ENCODE results near the gene FSHR. TPM values are rescaled to one million over a fixed set of nuclear protein-coding genes. Genes with fewer than 3 reads are reported as not detected.

The FSHR gene
- polyA plus RNA-seq, 1 donor (not counting 4 experiments of a cell fraction or from before 2014, with no cell fraction given), result not detected

GRCh38 chr2:49026706-49027105 lies 127.6 kb downstream of the FSHR start:
- DNase-seq (ENCODE audit: low read depth, low spot score), result no peak
- H3K27me3 ChIP-seq (ENCODE audit: control insufficient read depth, extremely low read depth, insufficient read depth, low read length), result no peaks in the 10 kb centered on the region
- no peak for TF ChIP-seq EZH2 (IDR thresholded peaks at IDR 0.05; ENCODE audit: low read length)
- no peak for TF ChIP-seq CTCF (optimal IDR thresholded peaks at IDR 0.05 in 1 of 3, IDR thresholded peaks at IDR 0.05 in 1 of 3, conservative IDR thresholded peaks at IDR 0.05 in 1 of 3; ENCODE audit: extremely low read depth in 1 of 3, insufficient read depth in 2 of 3, low read length in 3 of 3)
- H3K4me1 ChIP-seq (ENCODE audit: control insufficient read depth, extremely low read depth, insufficient read depth, low read length), result no peaks in the 10 kb centered on the region
- H3K4me3 ChIP-seq (ENCODE audit: control insufficient read depth in 2 of 3, extremely low read depth in 1 of 3, insufficient read depth in 2 of 3, low read depth in 1 of 3, low read length in 3 of 3), result no peak overlapping the region
- H3K9me1 ChIP-seq (ENCODE audit: control insufficient read depth, extremely low read depth, insufficient read depth, low read length), result no peaks in the 10 kb centered on the region
- no peak overlapping the region for H3K4me2 ChIP-seq (ENCODE audit: control insufficient read depth, extremely low read depth, insufficient read depth, low read depth, low read length)
- H3K79me2 ChIP-seq (ENCODE audit: control insufficient read depth, insufficient read depth, low read length), result no peaks in the 10 kb centered on the region
- no peaks in the 10 kb centered on the region for H3K9me3 ChIP-seq (ENCODE audit: control insufficient read depth, low read depth, low read length)
- no peaks in the 10 kb centered on the region for H3K36me3 ChIP-seq (ENCODE audit: control insufficient read depth in 2 of 2, extremely low read depth in 1 of 2, insufficient read depth in 2 of 2, low read length in 2 of 2)
- H3K27ac ChIP-seq (ENCODE audit: control insufficient read depth, insufficient read depth, low read length), result no peak overlapping the region
- dilution Hi-C loops (cut with MboI; ENCODE audit: extremely low pct_ligation_motif_present, low sequenced_read_pairs), result no loop called here
- no peak for FAIRE-seq
- H3K9ac ChIP-seq (ENCODE audit: control insufficient read depth, extremely low read depth, insufficient read depth, low read length), result no peak overlapping the region
- H4K20me1 ChIP-seq (ENCODE audit: control insufficient read depth, extremely low read depth, insufficient read depth, low read length), result no peaks in the 10 kb centered on the region
- no peak overlapping the region for H2AFZ ChIP-seq (ENCODE audit: control insufficient read depth, low read length)

GRCh38 chr2:49021271-49021670 lies 133.0 kb downstream of the FSHR start:
- no peaks in the 10 kb centered on the region for H3K79me2 ChIP-seq (ENCODE audit: control insufficient read depth, insufficient read depth, low read length)
- no peaks in the 10 kb centered on the region for H3K9me1 ChIP-seq (ENCODE audit: control insufficient read depth, extremely low read depth, insufficient read depth, low read length)
- no peak overlapping the region for H3K27ac ChIP-seq (ENCODE audit: control insufficient read depth, insufficient read depth, low read length)
- H2AFZ ChIP-seq (ENCODE audit: control insufficient read depth, low read length), result no peak overlapping the region
- H3K36me3 ChIP-seq (ENCODE audit: control insufficient read depth in 2 of 2, extremely low read depth in 1 of 2, insufficient read depth in 2 of 2, low read length in 2 of 2), result no peaks in the 10 kb centered on the region
- DNase-seq (ENCODE audit: low read depth, low spot score), result no peak
- dilution Hi-C loops (cut with MboI; ENCODE audit: extremely low pct_ligation_motif_present, low sequenced_read_pairs), result no loop called here
- TF ChIP-seq EZH2 (IDR thresholded peaks at IDR 0.05; ENCODE audit: low read length) (no peak), CTCF (optimal IDR thresholded peaks at IDR 0.05 in 1 of 3, IDR thresholded peaks at IDR 0.05 in 1 of 3, conservative IDR thresholded peaks at IDR 0.05 in 1 of 3; ENCODE audit: extremely low read depth in 1 of 3, insufficient read depth in 2 of 3, low read length in 3 of 3) (no peak)
- H3K4me2 ChIP-seq (ENCODE audit: control insufficient read depth, extremely low read depth, insufficient read depth, low read depth, low read length), result no peak overlapping the region
- no peaks in the 10 kb centered on the region for H4K20me1 ChIP-seq (ENCODE audit: control insufficient read depth, extremely low read depth, insufficient read depth, low read length)
- H3K27me3 ChIP-seq (ENCODE audit: control insufficient read depth, extremely low read depth, insufficient read depth, low read length), result no peaks in the 10 kb centered on the region
- H3K4me1 ChIP-seq (ENCODE audit: control insufficient read depth, extremely low read depth, insufficient read depth, low read length), result no peaks in the 10 kb centered on the region
- no peak overlapping the region for H3K9ac ChIP-seq (ENCODE audit: control insufficient read depth, extremely low read depth, insufficient read depth, low read length)
- H3K4me3 ChIP-seq (ENCODE audit: control insufficient read depth in 2 of 3, extremely low read depth in 1 of 3, insufficient read depth in 2 of 3, low read depth in 1 of 3, low read length in 3 of 3), result no peak overlapping the region
- H3K9me3 ChIP-seq (ENCODE audit: control insufficient read depth, low read depth, low read length), result no peaks in the 10 kb centered on the region
- no peak for FAIRE-seq
